NT2/D1 (cell line): Measurements from ENCODE around the gene LDAF1.
"Not testable (repeated sequence)": the region's sequence is repeated elsewhere in the genome, so short reads cannot be mapped to it uniquely, and the experiment has no call there.

Experiments
- SUZ12 ChIP-seq: IDR thresholded peaks from 2 replicates; pipeline ENCODE4 v1.6.1; 2011; ENCODE audit not compliant: insufficient read length, insufficient read depth; ENCODE audit errors: extremely low read depth
- YY1 ChIP-seq: IDR thresholded peaks from 2 replicates; pipeline ENCODE4 v1.6.1; 2011; ENCODE audit not compliant: insufficient read length, insufficient read depth
- ZNF274 ChIP-seq: IDR thresholded peaks from 2 replicates; pipeline ENCODE4 v1.6.1; 2011; ENCODE audit warnings: mild to moderate bottlenecking, low read depth, low read length

DNA sequence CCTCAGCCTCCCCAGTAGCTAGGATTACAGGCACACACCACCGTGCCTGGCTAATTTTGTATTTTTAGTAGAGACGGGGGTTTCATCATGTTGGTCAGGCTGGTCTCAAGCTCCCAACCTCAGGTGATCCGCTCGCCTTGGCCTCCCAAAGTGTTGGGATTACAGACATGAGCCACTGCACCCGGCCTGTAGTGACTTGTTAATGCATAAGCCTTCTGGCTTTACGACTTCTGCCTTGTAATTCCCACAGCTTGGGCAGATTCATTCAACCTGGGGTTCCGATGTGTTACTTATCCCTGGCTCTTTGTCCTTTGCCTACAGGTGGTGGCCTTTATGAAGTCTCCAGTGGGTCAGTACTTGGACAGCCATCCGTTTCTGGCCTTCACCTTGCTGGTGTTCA lies 11.6 kb downstream of the LDAF1 start:
- not testable (repeated sequence) for TF ChIP-seq YY1, ZNF274, SUZ12
